Fibroblast of lung (primary cell): ENCODE measurements around the gene DCHS2. TPM values are rescaled to one million over a fixed set of nuclear protein-coding genes. Genes with fewer than 3 reads are reported as not detected.

Experiments
- DNase-seq, 2 donors: peaks; one replicate each; pipeline versions ENCODE4 v3.0.0 to v3.0.0-alpha.2; 2010; ENCODE audit warnings: low read depth in 2 of 2
- H2AFZ ChIP-seq: 2 replicates; pipeline ENCODE4 v1.5.1; 2012; ENCODE audit warnings: low read length, control low read depth, inconsistent platforms
- H3K27ac ChIP-seq: 2 replicates; pipeline ENCODE4 v1.5.1; 2011; ENCODE audit warnings: low read length, control low read depth; ENCODE audit not compliant: insufficient read depth
- H3K27me3 ChIP-seq: 2 replicates; pipeline ENCODE4 v1.5.1; 2011; ENCODE audit warnings: mild to moderate bottlenecking, low read length; ENCODE audit not compliant: control insufficient read depth, insufficient read depth
- H3K36me3 ChIP-seq: 2 replicates; pipeline ENCODE4 v1.5.1; 2011; ENCODE audit warnings: low read length; ENCODE audit not compliant: control insufficient read depth, insufficient read depth
- H3K4me1 ChIP-seq: 2 replicates; pipeline ENCODE4 v1.5.1; 2011; ENCODE audit warnings: low read length; ENCODE audit not compliant: control insufficient read depth, insufficient read depth; ENCODE audit errors: extremely low read depth
- H3K4me2 ChIP-seq: 2 replicates; pipeline ENCODE4 v1.5.1; 2011; ENCODE audit warnings: low read length, control low read depth; ENCODE audit not compliant: insufficient read depth; ENCODE audit errors: extremely low read depth
- H3K4me3 ChIP-seq, 4 experiments: fragments of 200-600 bp in 1 of 4; sonication (generic) in 1 of 4; replicated peaks in 1 of 4; 2 replicates each; pipeline ENCODE4 v1.5.1; 2011 to 2016; ENCODE audit warnings: low read length in 4 of 4, low read depth in 3 of 4, mild to moderate bottlenecking in 3 of 4, control low read depth in 2 of 4, inconsistent platforms in 1 of 4, mixed read lengths in 1 of 4; ENCODE audit not compliant: insufficient read depth in 1 of 4; ENCODE audit errors: control extremely low read depth in 1 of 4
- H3K79me2 ChIP-seq: 2 replicates; pipeline ENCODE4 v1.5.1; 2012; ENCODE audit warnings: mild to moderate bottlenecking, low read length, inconsistent platforms; ENCODE audit not compliant: control insufficient read depth, insufficient read depth
- H3K9ac ChIP-seq: 2 replicates; pipeline ENCODE4 v1.5.1; 2011; ENCODE audit warnings: mild to moderate bottlenecking, low read length, control low read depth; ENCODE audit not compliant: insufficient read depth
- H3K9me3 ChIP-seq: 2 replicates; pipeline ENCODE4 v1.5.1; 2012; ENCODE audit warnings: low read depth, low read length; ENCODE audit not compliant: control insufficient read depth, insufficient read depth
- H4K20me1 ChIP-seq: 2 replicates; pipeline ENCODE4 v1.5.1; 2011; ENCODE audit warnings: low read length; ENCODE audit not compliant: control insufficient read depth, insufficient read depth; ENCODE audit errors: extremely low read depth
- EZH2 ChIP-seq: IDR thresholded peaks from 2 replicates; pipeline ENCODE4 v1.5.1; 2012; ENCODE audit warnings: low read length, control low read depth, mild to moderate bottlenecking; ENCODE audit errors: missing control alignments
- polyA plus RNA-seq, 2 donors: library from polyadenylated mRNA; depleted of rRNA in 1 of 2; stranded (reverse) in 1 of 2; unstranded in 1 of 2; fragments of >200 nt; gene quantifications; 2 replicates each; pipeline ENCODE4 v1.2.1, GENCODE V29; 2011 to 2012; ENCODE audit warnings: missing spikeins in 1 of 2
- total RNA-seq: library from RNA; depleted of rRNA; stranded (reverse); fragments of >200 nt; gene quantifications from 2 replicates; pipeline ENCODE4 v1.2.1, GENCODE V29; 2014
- TF ChIP-seq, protein P1 (sequence below), 2 donors: IDR thresholded peaks in 1 of 2; conservative IDR thresholded peaks in 1 of 2; 1 replicate in 1 of 2; 2 replicates in 1 of 2; pipeline ENCODE4 v1.5.1; 2011 to 2012; ENCODE audit warnings: low read length in 2 of 2, control low read depth in 1 of 2, inconsistent platforms in 1 of 2, low read depth in 1 of 2, mild to moderate bottlenecking in 1 of 2

DCHS2 gene
- total and polyA plus RNA-seq, 2 donors (not counting 1 experiment from before 2014, with no cell fraction given), result not detected

DNA sequence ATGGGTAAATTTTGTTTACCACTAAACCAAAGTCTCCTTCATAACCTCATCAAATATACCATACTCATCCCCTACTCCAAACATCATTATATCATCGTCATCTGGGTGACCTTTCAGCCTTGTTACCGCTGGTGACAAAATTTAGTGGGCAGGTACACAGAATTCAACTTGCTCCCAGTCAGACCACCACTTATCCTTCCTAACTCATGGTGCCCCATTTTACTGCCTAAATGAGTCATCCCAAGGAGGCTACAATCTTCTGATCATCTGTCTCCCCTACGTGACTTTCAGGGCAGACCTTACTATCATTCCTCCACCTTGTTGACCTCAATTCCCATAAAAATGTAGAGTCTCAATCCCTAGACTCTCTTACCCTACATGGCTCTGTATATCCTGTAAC is 49.6 kb downstream of the DCHS2 start:
- no peak overlapping the region for H3K4me2 ChIP-seq
- H3K4me1 ChIP-seq, result no peaks in the 10 kb centered on the region
- no peaks in the 10 kb centered on the region for H3K36me3 ChIP-seq

DNA sequence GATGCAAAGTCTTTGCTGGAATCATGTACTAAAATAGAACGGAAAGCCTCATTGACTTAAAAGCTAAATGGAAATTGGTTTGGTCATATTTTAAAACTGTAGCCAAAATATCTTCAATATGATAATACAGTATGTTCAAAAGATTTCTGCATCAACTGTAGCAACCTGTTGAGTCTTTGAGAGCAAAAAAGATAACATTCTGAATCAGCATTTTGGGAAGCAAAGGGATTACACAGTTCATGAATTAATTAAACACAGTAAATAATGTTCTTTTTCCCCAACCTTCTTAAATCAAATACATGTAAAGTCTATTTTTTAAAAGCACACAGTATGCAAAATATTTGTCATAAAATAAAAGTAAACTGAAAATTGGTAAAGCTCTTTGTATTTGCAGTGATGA is 50.5 kb downstream of the DCHS2 start:
- no peak overlapping the region for H3K4me3 ChIP-seq
- H4K20me1 ChIP-seq, result no peaks in the 10 kb centered on the region
- no peak overlapping the region for H3K9ac ChIP-seq
- H3K79me2 ChIP-seq, result no peaks in the 10 kb centered on the region
- no peaks in the 10 kb centered on the region for H3K36me3 ChIP-seq
- TF ChIP-seq, protein P1, sequence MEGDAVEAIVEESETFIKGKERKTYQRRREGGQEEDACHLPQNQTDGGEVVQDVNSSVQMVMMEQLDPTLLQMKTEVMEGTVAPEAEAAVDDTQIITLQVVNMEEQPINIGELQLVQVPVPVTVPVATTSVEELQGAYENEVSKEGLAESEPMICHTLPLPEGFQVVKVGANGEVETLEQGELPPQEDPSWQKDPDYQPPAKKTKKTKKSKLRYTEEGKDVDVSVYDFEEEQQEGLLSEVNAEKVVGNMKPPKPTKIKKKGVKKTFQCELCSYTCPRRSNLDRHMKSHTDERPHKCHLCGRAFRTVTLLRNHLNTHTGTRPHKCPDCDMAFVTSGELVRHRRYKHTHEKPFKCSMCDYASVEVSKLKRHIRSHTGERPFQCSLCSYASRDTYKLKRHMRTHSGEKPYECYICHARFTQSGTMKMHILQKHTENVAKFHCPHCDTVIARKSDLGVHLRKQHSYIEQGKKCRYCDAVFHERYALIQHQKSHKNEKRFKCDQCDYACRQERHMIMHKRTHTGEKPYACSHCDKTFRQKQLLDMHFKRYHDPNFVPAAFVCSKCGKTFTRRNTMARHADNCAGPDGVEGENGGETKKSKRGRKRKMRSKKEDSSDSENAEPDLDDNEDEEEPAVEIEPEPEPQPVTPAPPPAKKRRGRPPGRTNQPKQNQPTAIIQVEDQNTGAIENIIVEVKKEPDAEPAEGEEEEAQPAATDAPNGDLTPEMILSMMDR (conservative IDR thresholded peaks at IDR 0.05 in 1 of 2, IDR thresholded peaks at IDR 0.05 in 1 of 2; ENCODE audit: low read depth in 1 of 2, low read length in 2 of 2), result no peak
- TF ChIP-seq EZH2, result no peak
- H2AFZ ChIP-seq, result no peak overlapping the region
- no peaks in the 10 kb centered on the region for H3K27me3 ChIP-seq
- no peak overlapping the region for H3K4me2 ChIP-seq
- no peaks in the 10 kb centered on the region for H3K9me3 ChIP-seq
- no peak overlapping the region for H3K27ac ChIP-seq
- no peaks in the 10 kb centered on the region for H3K4me1 ChIP-seq
- no peak for DNase-seq

More for the DNA sequence above, 49.6 kb downstream of the DCHS2 start:
- no peak overlapping the region for H3K27ac ChIP-seq
- H3K27me3 ChIP-seq, result no peaks in the 10 kb centered on the region
- H3K79me2 ChIP-seq, result no peaks in the 10 kb centered on the region
- no peak for TF ChIP-seq EZH2
- TF ChIP-seq, protein P1 (conservative IDR thresholded peaks at IDR 0.05 in 1 of 2, IDR thresholded peaks at IDR 0.05 in 1 of 2; ENCODE audit: low read depth in 1 of 2, low read length in 2 of 2), result no peak
- H3K4me3 ChIP-seq, result no peak overlapping the region
- H3K9ac ChIP-seq, result no peak overlapping the region
- H3K9me3 ChIP-seq, result no peaks in the 10 kb centered on the region
- no peaks in the 10 kb centered on the region for H4K20me1 ChIP-seq
- no peak overlapping the region for H2AFZ ChIP-seq
- no peak for DNase-seq

DNA sequence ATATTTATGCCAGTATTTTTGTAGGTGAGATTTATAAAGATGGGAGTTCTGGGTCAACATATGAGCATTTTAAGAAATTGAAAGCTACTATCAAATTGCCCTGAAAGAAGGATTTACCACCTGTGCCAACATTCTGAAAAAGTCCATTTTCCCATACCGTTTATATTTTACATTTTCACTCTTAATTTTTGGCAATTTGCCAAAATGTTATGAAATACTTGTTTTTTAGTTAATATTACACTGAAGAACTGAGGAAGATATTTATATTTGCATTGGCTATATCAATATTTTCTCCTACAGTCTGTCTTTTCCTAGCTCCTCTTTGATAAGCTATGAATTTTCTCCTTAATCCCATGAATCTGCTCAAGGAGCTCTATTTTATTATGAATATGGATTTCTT is 52.4 kb downstream of the DCHS2 start:
- Histone ChIP-seq H3K36me3 (no peaks in the 10 kb centered on the region), H4K20me1 (no peaks in the 10 kb centered on the region), H3K27me3 (no peaks in the 10 kb centered on the region), H3K79me2 (no peaks in the 10 kb centered on the region), H3K9me3 (no peaks in the 10 kb centered on the region), H3K9ac (no peak overlapping the region), H2AFZ (no peak overlapping the region), H3K27ac (no peak overlapping the region), H3K4me3 (no peak overlapping the region), H3K4me1 (no peaks in the 10 kb centered on the region), H3K4me2 (no peak overlapping the region)
- peak in 1 of 2 donors; percentile 2 for DNase-seq
- TF ChIP-seq, protein P1 (conservative IDR thresholded peaks at IDR 0.05 in 1 of 2, IDR thresholded peaks at IDR 0.05 in 1 of 2; ENCODE audit: low read depth in 1 of 2, low read length in 2 of 2), result no peak
- no peak for TF ChIP-seq EZH2
